A549 (cell line): ENCODE results near the gene NR5A2. TPM values are rescaled to one million over a fixed set of nuclear protein-coding genes. Genes with fewer than 3 reads are reported as not detected.
A peak's percentile ranks its signal among the peaks of the same experiment; 100 is the strongest.

ENCODE experiments used
- ATAC-seq, 2 experiments: fragments of 200-7000 bp in 1 of 2; fragments of >200 bp in 1 of 2; cut with Nextera tagmentation in 1 of 2; cut with Tn5 transposase in 1 of 2; 3 replicates each; pipeline versions ENCODE4 v1.8.0 to v1.9.1; 2018 to 2020; ENCODE audit warnings: mild to moderate bottlenecking in 1 of 2, moderate library complexity in 1 of 2
- CTCF ChIA-PET: fragments of 300-600 bp; sonication (Branson Sonifier 250); formaldehyde crosslinking; extraction: SDS; loops from one replicate; lab custom pipeline; 2021; ENCODE audit warnings: antibody characterized with exemption, inconsistent platforms; lab: Yijun Ruan, JAX
- POLR2A ChIA-PET: fragments of 350-600 bp; formaldehyde crosslinking; extraction: SDS; loops from one replicate; lab custom pipeline; 2021; ENCODE audit warnings: antibody characterized with exemption, inconsistent platforms; lab: Yijun Ruan, JAX
- DNase-seq, 2 experiments: peaks; one replicate each; pipeline versions ENCODE4 v3.0.0 to v3.0.0-alpha.2; 2011 to 2016; ENCODE audit warnings: low read depth in 1 of 2, low spot score in 1 of 2
- FAIRE-seq: peaks from 2 replicates; lab custom pipeline; 2011; peaks lifted over from hg19 to GRCh38; lab: Jason Lieb, UNC
- H3K27ac ChIP-seq, 2 experiments: fragments of >200 bp; sonication (Bioruptor Twin); formaldehyde crosslinking; 3 replicates each; pipeline ENCODE4 v1.5.1; 2016 to 2017
- H3K4me1 ChIP-seq: fragments of >200 bp; sonication (Bioruptor Twin); formaldehyde crosslinking; 3 replicates; pipeline ENCODE4 v1.6.1; 2016
- H3K4me2 ChIP-seq: fragments of >200 bp; sonication (Bioruptor Twin); formaldehyde crosslinking; 3 replicates; pipeline ENCODE4 v1.6.1; 2016
- H3K4me3 ChIP-seq: fragments of >200 bp; sonication (Bioruptor Twin); formaldehyde crosslinking; 3 replicates; pipeline ENCODE4 v1.5.1; 2016
- H3K9me3 ChIP-seq: fragments of >200 bp; sonication (Bioruptor Twin); formaldehyde crosslinking; 3 replicates; pipeline ENCODE4 v1.6.1; 2016
- ATOH8 ChIP-seq: fragments of 250-450 bp; sonication (Bioruptor Pico); IDR thresholded peaks from 2 replicates; pipeline ENCODE4 v1.5.0; 2020; ENCODE audit warnings: low read depth, mild to moderate bottlenecking, moderate library complexity
- CBX2 ChIP-seq: fragments of 200-600 bp; sonication (generic); IDR thresholded peaks from 2 replicates; pipeline ENCODE4 v1.6.1; 2016; ENCODE audit warnings: low read depth, mild to moderate bottlenecking, borderline replicate concordance
- CHD2 ChIP-seq: fragments of 150-350 bp; IDR thresholded peaks from 2 replicates; pipeline ENCODE4 v1.6.1; 2014; ENCODE audit warnings: low read length; ENCODE audit not compliant: partially characterized antibody
- CHD4 ChIP-seq: fragments of 200-600 bp; sonication (generic); IDR thresholded peaks from 2 replicates; pipeline ENCODE4 v1.6.1; 2016; ENCODE audit warnings: antibody characterized with exemption, mild to moderate bottlenecking, borderline replicate concordance
- CTCF ChIP-seq: fragments of >200 bp; sonication (Bioruptor Twin); formaldehyde crosslinking; IDR thresholded peaks from 3 replicates; pipeline ENCODE4 v1.5.1; 2016
- EHMT2 ChIP-seq: fragments of 200-600 bp; sonication (generic); IDR thresholded peaks from 2 replicates; pipeline ENCODE4 v1.6.1; 2016; ENCODE audit warnings: antibody characterized with exemption, low read depth, mild to moderate bottlenecking, moderate library complexity
- EP300 ChIP-seq, 2 experiments: fragments of >200 bp; sonication (Bioruptor Twin); formaldehyde crosslinking; IDR thresholded peaks; 2 replicates in 1 of 2; 3 replicates in 1 of 2; pipeline ENCODE4 v1.6.1; 2016 to 2017
- ESRRA ChIP-seq: fragments of 150-350 bp; IDR thresholded peaks from 2 replicates; pipeline ENCODE4 v1.6.1; 2014; ENCODE audit warnings: mild to moderate bottlenecking, low read length, borderline replicate concordance
- HDAC2 ChIP-seq: fragments of 200-600 bp; sonication (generic); IDR thresholded peaks from 2 replicates; pipeline ENCODE4 v1.6.1; 2016
- HOXA7 ChIP-seq: fragments of 250-450 bp; sonication (Bioruptor Pico); IDR thresholded peaks from 2 replicates; pipeline ENCODE4 v1.5.0; 2020; ENCODE audit warnings: mild to moderate bottlenecking, moderate library complexity
- HOXB5 ChIP-seq: fragments of 250-450 bp; sonication (Bioruptor Pico); IDR thresholded peaks from 2 replicates; pipeline ENCODE4 v1.5.0; 2020; ENCODE audit warnings: mild to moderate bottlenecking, moderate library complexity
- MAX ChIP-seq: IDR thresholded peaks from 2 replicates; pipeline ENCODE4 v1.6.1; 2012
- MAZ ChIP-seq: fragments of 150-350 bp; IDR thresholded peaks from 2 replicates; pipeline ENCODE4 v1.6.1; 2014; ENCODE audit warnings: antibody characterized with exemption, low read depth, low read length, borderline replicate concordance
- POLR2AphosphoS2 ChIP-seq: conservative IDR thresholded peaks from 2 replicates; pipeline ENCODE4 v1.6.1; 2012; ENCODE audit warnings: low read length, improper control_type of control experiment, inconsistent platforms
- REST ChIP-seq: fragments of 200-600 bp; sonication (generic); IDR thresholded peaks from 2 replicates; pipeline ENCODE4 v1.6.1; 2016; ENCODE audit warnings: antibody characterized with exemption, mild to moderate bottlenecking, moderate library complexity
- RFX5 ChIP-seq: fragments of 450-650 bp; IDR thresholded peaks from 2 replicates; pipeline ENCODE4 v1.7.1; 2014; ENCODE audit warnings: antibody characterized with exemption, mild to moderate bottlenecking, moderate library complexity
- RNF2 ChIP-seq: fragments of 200-600 bp; sonication (generic); IDR thresholded peaks from 2 replicates; pipeline ENCODE4 v1.6.1; 2016; ENCODE audit warnings: low read depth, mild to moderate bottlenecking, antibody characterized with exemption, moderate library complexity, borderline replicate concordance
- TFCP2L1 ChIP-seq: fragments of 250-450 bp; sonication (Bioruptor Pico); IDR thresholded peaks from 2 replicates; pipeline ENCODE4 v1.5.0; 2021; ENCODE audit warnings: mild to moderate bottlenecking
- TP53 ChIP-seq: fragments of 250-450 bp; sonication (Bioruptor Pico); IDR thresholded peaks from 2 replicates; pipeline ENCODE4 v1.5.0; 2021; ENCODE audit warnings: mild to moderate bottlenecking, moderate library complexity
- ZNF302 ChIP-seq: fragments of 250-450 bp; sonication (Bioruptor Pico); IDR thresholded peaks from 2 replicates; pipeline ENCODE4 v1.9.0; 2021; ENCODE audit warnings: inconsistent platforms, mild to moderate bottlenecking, moderate library complexity
- WGBS: methylation state at CpG from one replicate; pipeline ENCODE4 v1.1.6; 2017; ENCODE audit errors: missing lambda C conversion rate; 5-methylcytosine and 5-hydroxymethylcytosine counted together
- polyA plus RNA-seq, 4 experiments: library from polyadenylated mRNA; depleted of rRNA in 3 of 4; stranded (reverse); fragments of >200 nt; fragmentation: RNase III in 1 of 4; extraction: RNeasy Plus Mini Kit Qiagen cat#74134 plus additional on column Dnase treatment in 1 of 4; gene quantifications; 2 replicates in 3 of 4; 3 replicates in 1 of 4; pipeline ENCODE4 v1.2.3, GENCODE V29; 2011 to 2017

NR5A2 gene
- polyA plus RNA-seq, 2 of the 4 experiments (the other 2 are of a cell fraction), result 12.0 to 24.1 TPM

GRCh38 chr1:200042119-200042551, 14.6 kb downstream of the NR5A2 start:
- Histone ChIP-seq H3K4me2 (peak overlapping the region; percentile 90), H3K4me1 (peaks cover 36% of the 10 kb centered on the region; the same call in 2 of the 3 replicates), H3K4me3 (peak overlapping the region; percentile 68), H3K9me3 (no peaks in the 10 kb centered on the region), H3K27ac (peak overlapping the region; percentile 76 to 91)
- ChIA-PET POLR2A (interaction anchor here (3.6 kb wide), 1 partner anchor 13 kb away, joined by 16 read pairs; no protein-coding TSS in a partner anchor), CTCF (interaction anchor here (1.4 kb wide), 1 partner anchor 12 kb away, joined by 3 read pairs; no protein-coding TSS in a partner anchor)
- DNase-seq, result no peak
- WGBS, result 30% methylated on average over 22 of the region's 22 CpGs
- ATAC-seq, result peak in 1 of 2 experiments; percentile 7; a peak in 1 of 6 replicates
- TF ChIP-seq HOXA7 (CRISPR knock-in tag) (no peak), CBX2 (no peak), POLR2AphosphoS2 (no peak), CTCF (no peak), MAZ (no peak), HDAC2 (no peak), EHMT2 (no peak), TP53 (CRISPR knock-in tag) (no peak), ATOH8 (CRISPR knock-in tag) (no peak), EP300 (IDR thresholded peaks at IDR 0.05) (no peak), REST (no peak), MAX (no peak), TFCP2L1 (CRISPR knock-in tag) (no peak), RNF2 (no peak), CHD4 (no peak), HOXB5 (no peak), ZNF302 (no peak), CHD2 (no peak), ESRRA (no peak), RFX5 (no peak)
- no peak for FAIRE-seq
